Left renal pelvis (tissue), 4 donors: ENCODE measurements around the gene MRPL18. TPM values are rescaled to one million over a fixed set of nuclear protein-coding genes. Genes with fewer than 3 reads are reported as not detected.
"Not testable (repeated sequence)": the region's sequence is repeated elsewhere in the genome, so short reads cannot be mapped to it uniquely, and the experiment has no call there.

ENCODE experiments used
- DNase-seq, 4 donors: peaks; one replicate each; pipeline ENCODE4 v3.0.0-alpha.2; 2013; ENCODE audit warnings: low read depth in 4 of 4, low spot score in 3 of 4
- polyA plus RNA-seq, 4 donors: library from polyadenylated mRNA; unstranded; fragments of 120-200 nt; gene quantifications; one replicate each; pipeline ENCODE4 v1.2.1, GENCODE V29; 2013; ENCODE audit not compliant: insufficient read length in 4 of 4

MRPL18 gene
- polyA plus RNA-seq, 4 donors: 52.7 to 69.0 (median 62.1) TPM

DNA sequence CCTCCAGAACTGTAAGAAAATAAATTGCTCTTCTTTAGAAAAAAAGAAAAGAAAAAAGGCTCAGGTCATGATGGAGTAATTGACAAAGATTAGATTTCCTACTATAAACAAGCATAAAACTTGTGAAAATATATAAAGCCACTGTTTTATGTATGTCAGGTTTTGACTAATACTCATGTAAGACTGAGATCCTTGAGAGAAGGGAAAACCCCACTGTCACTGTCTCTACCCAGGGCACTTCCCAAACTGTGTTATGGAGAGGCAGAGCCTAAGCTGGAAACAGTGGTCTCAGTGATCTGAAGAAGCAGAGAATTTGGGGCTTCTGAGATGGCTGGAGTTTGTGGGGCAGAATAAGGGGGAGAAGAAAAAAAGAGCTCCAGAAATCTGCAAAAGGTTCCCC lies 20.8 kb upstream of the MRPL18 start:
- DNase-seq: no peak

DNA sequence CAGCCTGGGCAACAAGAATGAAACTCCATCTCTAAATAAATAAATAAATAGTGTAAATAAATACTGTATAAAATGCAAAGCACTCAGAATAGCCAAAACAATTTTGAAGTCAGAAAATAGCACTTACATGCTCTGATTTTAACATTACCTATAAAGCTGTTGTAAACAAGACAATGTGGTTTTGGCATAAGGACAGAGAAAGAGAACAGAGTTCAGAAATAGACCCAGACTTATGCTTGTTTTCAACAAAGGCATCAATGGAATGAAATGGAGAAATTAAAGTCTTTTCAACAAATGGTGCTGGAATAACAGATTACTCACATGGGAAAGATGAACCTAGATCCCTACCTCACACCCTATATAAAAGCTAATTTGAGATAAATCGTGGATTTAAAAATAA lies 18.1 kb upstream of the MRPL18 start:
- DNase-seq: no peak

DNA sequence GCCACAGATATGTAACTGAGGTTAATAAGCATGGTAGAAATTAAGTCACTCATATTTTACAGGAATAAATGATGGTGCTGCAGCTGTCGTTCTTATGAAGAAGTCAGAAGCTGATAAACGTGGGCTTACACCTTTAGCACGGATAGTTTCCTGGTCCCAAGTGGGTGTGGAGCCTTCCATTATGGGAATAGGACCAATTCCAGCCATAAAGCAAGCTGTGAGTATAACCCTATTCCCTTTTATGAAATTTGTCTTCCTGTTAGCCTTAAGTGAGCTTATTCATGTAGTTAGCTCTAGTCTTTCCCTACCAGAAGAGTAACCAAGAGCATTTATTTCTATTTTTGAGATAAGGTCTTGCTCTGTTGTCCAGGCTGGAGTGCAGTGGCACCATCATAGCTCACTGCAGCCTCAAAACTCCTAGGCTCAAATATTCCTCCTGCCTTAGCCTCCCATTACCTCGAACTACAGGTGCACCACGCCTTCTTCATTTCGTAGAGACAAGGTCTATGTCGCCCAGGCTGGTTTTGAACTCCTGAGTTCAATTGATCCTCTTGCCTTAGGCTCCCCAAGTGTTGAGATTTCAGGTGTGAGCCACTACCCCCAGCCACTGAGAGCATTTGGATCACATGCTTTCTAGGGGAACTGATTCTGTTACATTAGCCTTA lies 12.9 kb upstream of the MRPL18 start:
- no peak for DNase-seq

DNA sequence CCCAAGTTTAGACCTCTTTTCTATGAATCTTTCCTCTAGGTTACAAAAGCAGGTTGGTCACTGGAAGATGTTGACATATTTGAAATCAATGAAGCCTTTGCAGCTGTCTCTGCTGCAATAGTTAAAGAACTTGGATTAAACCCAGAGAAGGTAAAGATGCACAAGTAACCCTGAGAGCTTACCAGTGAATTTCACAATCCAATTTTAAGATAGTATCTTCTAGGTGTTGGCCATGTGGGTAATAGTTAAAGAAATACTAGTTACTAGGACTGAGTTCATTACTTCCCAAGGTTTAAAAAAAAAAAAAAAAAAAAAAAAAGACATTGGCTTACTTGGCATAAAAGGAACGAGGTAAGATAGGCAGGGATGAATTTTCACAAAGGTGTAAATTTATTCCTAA lies 12.1 kb upstream of the MRPL18 start:
- DNase-seq: no peak

DNA sequence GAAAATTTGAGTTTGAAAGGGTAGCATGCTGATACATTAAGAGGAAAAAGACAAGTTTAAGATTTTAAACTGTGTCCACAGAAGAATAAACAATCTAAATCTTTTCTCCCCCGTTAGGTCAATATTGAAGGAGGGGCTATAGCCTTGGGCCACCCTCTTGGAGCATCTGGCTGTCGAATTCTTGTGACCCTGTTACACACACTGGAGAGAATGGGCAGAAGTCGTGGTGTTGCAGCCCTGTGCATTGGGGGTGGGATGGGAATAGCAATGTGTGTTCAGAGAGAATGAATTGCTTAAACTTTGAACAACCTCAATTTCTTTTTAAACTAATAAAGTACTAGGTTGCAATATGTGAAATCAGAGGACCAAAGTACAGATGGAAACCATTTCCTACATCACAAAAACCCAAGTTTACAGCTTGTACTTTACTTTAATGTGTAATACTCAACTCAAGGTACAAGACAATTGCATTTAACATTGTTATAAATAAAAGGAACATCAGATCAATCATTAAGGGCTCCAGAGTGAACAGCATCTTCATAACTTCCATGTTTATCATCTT lies 11.6 kb upstream of the MRPL18 start:
- no peak for DNase-seq

DNA sequence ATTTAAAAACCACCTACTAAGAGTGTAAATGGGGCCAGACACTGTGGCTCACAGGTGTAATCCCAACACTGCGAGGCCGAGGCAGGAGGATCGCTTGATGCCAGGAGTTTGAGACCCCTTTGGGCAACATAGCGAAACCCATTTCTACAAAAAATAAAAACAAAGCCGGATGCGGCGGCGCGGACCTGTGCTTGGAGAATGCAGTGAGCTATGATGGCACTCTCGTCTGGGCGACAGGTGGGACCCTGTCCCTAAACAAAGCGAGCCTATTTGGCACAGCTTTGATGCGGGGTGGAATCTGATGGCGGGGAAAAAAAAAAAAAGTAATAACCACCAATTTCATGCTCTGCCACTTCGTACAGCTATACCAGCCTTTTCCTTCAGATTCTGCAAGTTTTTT lies 2.0 kb upstream of the MRPL18 start:
- no peak for DNase-seq

DNA sequence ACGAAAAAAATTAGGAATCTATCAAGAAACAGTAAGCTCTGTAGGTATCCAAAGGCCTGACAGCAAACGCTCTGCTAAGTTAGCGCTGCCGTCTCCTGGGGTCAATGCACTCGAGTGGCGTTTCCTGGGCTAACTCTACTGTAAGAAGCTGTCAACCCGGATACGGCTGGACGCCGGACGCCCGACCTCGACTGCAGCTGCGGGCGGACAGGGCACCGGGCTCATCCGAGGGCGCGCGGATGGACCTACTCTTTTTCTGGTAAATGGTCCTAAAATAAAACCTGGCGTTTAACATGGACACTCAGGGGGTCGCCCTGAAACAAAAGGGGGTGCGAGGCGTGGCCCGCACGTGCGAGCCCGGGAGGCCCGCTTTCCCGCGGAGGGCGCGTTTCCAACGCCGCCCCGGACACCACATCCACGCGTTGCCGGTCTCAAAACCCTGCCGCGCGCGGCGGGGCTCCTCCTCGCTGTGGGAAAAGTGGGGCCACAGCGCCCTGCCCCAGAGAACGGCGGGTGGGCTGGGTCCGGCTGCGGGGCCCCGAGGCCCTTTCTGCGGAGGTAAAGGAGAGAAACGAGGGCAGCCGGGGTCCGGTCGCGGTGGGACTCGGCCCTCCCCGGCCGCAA lies 1.4 kb upstream of the MRPL18 start:
- DNase-seq: no peak

DNA sequence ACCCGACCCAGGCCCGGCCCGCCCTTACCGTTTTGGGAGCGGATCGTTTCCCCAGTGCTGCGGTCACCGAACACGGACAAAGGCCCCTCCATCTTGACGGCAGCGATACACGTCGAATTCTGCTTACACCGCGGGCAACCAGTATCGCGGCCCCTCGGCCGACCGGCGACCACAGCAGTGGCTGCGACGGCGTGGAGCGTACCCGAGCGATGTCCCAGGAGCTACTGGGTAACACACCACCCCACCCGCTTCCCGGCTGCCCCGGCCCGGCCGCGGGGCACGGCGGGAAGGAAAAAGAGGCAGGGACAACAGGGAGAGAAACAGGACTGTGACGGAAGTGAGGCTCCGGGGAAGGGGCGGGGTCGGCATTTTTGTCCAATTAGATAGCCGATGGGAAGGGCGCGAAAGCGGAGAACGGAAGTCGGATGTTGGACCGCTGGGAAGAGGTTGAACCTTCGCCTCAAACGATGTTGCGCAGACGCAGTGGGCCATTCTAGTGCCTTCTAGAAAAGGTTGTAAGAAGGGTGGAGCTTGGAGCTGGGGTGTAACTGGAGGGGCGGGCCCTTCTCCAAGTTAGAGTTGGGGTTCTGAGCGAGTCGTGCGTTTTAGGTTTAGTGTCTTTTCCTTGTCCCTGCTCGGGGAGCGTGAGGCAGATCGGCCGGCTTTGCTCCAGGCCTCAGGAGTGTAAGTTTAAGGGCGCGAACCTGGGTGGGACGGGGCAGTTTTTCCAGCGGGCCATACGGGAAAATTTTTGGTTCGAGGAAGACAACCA lies 704 bp upstream of the MRPL18 start, which contains the start of gene TCP1:
TSS of gene TCP1 (minus strand) at position 226 of the 772 bp plus-strand sequence. CDS start at position 92, 134 bp downstream.
- peak; percentile 99 to 100 (median 99) for DNase-seq

DNA sequence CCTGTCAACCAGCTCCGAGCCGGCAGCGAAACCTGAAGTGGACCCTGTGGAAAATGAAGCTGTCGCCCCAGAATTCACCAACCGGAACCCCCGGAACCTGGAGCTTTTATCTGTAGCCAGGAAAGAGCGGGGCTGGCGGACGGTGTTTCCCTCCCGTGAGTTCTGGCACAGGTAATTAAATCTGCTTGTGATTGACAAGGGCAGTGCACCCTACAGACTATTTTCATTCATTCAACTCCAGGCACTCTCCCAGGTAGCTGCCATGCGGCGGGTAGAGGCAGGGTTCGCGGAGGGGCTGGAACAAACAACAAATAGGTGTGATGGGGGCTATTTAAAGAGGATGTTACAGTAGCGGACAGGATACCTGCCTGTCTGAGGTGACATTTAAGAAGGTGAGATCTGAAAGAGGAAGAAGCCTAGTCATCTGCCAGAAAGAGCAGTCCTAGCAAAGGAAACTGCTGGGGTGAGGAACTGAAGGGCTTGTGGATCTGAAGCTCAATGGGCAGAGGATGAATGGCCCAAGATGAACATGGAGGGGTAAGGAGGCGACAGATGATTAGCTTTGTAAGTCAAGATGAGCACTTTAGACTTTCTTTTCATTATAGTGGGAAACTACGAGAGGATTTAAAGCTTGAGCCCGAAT lies 810 bp downstream of the MRPL18 start:
- no peak for DNase-seq

DNA sequence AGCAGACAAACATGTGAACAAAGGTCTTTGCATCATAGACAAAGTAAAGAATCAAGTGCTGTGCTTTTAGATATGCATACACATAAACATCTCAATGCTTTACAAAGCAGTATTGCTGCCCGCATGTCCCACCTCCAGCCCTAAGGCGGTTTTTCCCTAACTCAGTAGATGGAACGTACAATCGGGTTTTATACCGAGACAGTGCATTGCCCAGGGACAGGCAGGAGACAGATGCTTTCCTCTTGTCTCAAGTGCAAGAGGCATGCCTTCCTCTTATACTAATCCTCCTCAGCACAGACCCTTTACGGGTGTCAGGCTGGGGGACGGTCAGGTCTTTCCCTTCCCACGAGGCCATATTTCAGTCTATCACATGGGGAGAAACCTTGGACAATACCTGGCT lies 4.7 kb downstream of the MRPL18 start:
- DNase-seq: not testable (repeated sequence)

DNA sequence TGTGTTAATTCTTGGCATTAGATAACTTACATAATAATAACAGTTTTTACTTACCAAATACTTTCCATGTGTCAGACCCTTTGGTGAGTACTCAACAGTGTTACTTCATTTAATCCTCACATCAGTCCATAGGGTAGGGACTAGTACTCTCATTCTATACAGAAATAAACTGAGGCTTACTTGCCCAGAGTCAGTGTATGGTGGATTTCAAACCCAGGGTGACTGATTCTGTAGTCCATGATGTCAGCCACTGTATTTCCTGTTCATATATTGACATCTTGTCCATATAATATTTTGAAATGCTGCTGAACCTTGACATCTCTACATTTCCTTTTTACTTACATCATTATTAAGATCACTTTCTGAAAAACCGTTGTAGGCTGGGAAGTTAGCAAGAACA lies 7.3 kb downstream of the MRPL18 start:
- no peak for DNase-seq

DNA sequence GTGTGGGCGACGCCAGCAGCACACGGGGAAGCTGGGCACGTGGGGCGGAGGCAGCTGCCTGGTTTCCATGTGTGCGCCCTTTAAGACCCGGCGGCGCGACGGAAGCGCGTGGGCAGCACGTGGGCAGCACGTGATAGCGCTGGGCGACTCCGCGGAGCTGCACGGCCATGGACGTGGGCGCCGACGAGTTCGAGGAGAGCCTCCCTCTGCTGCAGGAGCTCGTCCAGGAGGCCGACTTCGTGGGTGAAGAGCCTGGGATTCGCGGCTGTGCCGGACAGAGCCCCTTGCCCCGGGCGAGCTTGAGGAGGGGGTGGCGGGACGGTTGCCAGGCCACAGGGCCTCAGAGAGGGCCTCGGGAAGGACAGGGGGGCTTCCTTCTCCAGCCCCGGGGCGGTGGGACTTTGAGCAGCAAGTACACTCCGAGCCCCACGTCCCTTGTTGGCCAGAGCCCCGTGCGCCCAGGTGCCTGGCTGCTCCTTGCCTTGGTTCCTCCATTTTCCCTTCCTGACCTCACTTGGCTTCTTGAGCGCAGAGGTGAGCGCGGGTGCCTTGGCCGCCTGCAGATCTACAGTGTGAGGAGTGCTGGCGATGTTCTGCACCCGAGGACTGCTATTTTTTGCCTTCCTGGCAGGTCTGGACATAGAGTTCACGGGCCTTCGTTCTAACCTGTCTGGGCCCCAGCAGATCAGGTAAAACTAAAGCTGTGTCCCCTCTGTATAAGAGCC lies 10.0 kb downstream of the MRPL18 start, which contains the start of gene PNLDC1:
TSS of gene PNLDC1 (plus strand) at position 136 of the 725 bp plus-strand sequence. CDS start at position 168, 32 bp downstream.
- no peak for DNase-seq

DNA sequence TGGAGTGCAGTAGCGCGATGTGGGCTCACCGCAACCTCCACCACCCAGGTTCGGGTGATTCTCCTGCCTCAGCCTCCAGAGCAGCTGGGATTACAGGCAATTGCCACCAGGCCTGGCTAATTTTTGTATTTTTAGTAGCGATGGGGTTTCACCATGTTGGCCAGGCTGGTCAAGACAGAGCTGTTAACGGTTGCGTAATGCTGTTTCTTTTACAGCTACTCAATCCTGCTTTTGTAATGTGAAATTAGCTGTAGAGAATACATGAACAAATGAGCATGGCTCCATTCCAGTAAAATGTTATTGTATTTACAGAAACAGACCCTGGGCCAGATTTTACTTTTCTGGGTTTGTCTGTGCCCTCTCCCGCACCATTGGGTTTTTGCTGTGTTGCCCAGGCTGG lies 11.7 kb downstream of the MRPL18 start:
- DNase-seq: no peak

DNA sequence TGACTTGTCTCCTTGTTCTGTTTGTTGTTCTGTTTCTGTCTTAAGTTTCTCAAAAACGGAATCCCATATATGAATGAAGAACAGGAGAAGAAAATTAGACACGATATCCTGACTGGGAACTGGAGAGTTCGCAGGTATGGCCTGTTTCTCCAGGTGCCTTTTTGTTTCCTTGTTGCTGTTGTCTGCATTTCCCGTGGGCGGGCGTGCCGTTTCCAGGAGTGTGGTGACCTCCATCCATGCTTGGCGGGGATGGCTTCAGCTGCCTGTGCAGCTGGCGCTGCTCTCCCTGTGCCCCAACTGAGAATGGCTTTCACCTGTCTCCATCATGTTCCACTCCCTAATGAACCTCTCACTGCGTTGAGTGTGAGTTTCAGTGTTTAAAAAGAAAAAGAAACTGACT lies 14.2 kb downstream of the MRPL18 start:
- DNase-seq: no peak

DNA sequence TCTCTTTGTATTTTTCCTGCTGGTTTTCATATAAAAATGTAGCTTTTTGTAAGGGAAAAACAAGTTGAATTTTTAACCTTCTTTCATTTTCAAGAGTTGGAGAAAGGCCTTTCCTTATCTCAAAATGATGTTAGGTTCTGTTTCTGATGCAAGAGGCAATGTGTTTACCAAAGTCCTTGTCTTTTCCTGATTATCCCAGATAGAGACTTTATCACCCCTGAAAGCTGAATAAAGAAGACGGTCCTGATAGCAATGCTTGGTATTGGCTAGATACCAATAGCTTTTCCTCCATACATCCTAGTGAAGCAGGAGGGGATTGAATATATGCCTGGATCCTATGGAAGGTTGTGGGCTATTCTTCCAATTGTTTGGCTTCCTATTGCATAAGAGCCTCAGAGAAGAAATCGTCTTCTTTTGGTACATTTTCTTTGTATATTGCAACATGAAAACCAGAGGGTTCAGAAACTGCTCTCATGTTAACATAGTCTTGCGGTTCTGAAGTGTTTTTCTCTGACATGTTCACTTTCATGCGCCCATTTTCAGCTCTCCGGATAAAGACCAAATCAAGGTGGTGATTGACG lies 15.3 kb downstream of the MRPL18 start:
- no peak for DNase-seq

DNA sequence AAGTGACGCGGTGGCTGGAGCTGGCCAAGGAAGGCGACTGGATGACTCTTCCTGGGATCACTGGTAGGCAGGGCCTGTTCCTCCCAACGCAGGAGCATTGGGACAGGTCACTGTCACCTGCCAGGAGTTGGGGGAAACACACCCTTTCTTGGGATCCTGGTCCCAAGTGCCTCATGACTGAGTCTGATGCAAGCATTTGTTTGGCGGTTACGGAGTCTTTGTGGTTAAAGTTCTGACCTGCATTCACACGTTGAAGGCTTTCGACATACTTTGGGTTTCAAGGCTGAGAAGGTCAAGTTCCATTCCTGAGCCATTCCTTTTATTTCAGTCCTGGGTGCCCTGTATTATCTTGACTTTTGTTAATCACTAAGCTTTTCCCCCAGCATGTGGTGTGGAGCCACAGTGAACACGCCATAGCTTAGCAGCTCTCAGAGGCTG lies 15.8 kb downstream of the MRPL18 start:
- no peak for DNase-seq

DNA sequence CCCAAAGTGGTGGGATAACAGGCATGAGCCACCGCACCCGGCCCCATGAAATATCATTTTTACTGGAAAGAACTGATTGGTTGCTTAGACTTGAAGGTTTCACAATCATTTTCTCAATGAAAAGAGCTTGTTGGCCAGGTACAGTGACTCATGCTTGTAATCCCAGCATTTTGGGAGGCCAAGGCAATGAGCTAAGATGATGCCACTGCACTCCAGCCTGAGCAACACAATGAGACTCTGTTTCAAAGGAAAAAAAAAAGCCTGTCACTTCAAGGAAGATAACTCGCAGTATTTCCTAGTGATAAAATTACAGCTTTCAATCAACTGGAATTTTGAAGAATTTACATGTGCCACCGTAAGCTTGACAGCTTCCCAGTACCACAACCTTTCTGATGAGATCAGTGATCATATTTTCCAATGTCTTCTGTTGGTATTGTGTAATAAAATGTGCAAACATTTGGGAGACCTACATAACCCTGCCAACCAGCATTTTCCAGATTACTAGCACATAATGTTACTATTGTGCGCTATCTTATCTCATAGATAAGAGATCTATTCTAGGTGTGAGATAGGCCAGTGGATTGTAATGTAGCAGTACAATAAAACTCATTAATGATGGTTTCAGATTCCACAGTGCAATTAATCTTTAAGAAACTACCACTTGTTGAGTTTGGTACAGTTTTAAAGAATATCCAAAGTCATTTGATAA lies 17.0 kb downstream of the MRPL18 start:
- no peak for DNase-seq

DNA sequence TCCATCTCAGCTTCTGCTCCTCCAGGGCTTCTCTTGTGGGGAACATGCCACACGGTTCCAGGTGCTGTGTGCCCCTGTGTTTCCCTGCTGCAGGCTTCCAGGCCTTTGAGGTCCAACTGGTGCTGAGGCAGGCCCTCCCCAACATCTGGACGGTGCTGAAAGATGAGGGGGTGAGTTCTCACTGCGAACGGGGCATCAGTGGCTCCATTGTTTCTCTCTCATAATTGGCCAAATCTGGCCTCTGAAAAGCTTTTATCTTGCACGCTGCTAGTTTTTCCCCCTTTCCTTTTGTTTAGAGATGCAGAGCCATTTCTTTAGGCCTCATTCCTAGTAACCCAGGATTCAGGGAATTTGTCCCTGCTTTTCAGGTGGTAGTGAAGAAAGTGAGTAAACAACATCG lies 18.4 kb downstream of the MRPL18 start:
- no peak for DNase-seq

DNA sequence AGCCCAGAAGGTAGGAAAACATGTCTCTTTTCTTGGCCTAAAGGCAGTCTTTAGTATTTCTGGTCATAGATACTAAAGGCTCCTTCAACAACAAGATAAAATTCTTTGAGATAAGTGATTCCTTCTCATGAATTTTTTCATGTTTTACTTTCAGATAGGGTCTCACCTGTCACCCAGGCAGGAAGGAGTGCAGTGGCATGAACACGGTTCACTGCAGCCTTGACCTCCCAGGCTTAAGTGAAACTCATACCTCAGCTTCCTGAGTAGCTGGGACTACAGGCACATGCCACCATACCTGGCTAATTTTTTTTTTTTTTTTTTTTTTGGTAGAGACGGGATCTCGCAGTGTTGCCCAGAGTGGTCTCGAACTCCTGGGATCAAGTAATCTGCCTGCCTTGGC lies 18.9 kb downstream of the MRPL18 start:
- DNase-seq: no peak
